Loucy (cell line): Measurements from ENCODE around the gene JAGN1.

Experiments
- H2AFZ ChIP-seq: fragments of 200-600 bp; sonication (generic); 2 replicates; pipeline ENCODE4 v1.6.0; 2016; ENCODE audit warnings: antibody characterized with exemption, mild to moderate bottlenecking, low read length, moderate library complexity
- H3F3A ChIP-seq: fragments of 200-600 bp; 2 replicates; pipeline ENCODE4 v1.6.0; 2016; ENCODE audit warnings: antibody characterized with exemption, low read depth, mild to moderate bottlenecking
- H3K27me3 ChIP-seq: fragments of 200-600 bp; sonication (generic); 2 replicates; pipeline ENCODE4 v1.6.1; 2014; ENCODE audit warnings: low read length, mild to moderate bottlenecking; ENCODE audit not compliant: insufficient read depth, poor library complexity, severe bottlenecking
- H3K36me3 ChIP-seq: fragments of 200-600 bp; sonication (generic); 2 replicates; pipeline ENCODE4 v1.6.1; 2016; ENCODE audit warnings: low read length; ENCODE audit not compliant: insufficient read depth
- H3K4me1 ChIP-seq: fragments of 200-600 bp; sonication (generic); 2 replicates; pipeline ENCODE4 v1.5.1; 2014; ENCODE audit warnings: low read length, mild to moderate bottlenecking; ENCODE audit not compliant: insufficient read depth, poor library complexity, severe bottlenecking
- H3K4me2 ChIP-seq: fragments of 200-600 bp; sonication (generic); 2 replicates; pipeline ENCODE4 v1.6.0; 2014; ENCODE audit warnings: antibody characterized with exemption, low read length, low read depth, mild to moderate bottlenecking; ENCODE audit not compliant: poor library complexity, severe bottlenecking
- H3K4me3 ChIP-seq: fragments of 200-600 bp; sonication (generic); 2 replicates; pipeline ENCODE4 v1.5.1; 2014; ENCODE audit warnings: low read length, mild to moderate bottlenecking, mixed read lengths; ENCODE audit not compliant: poor library complexity, severe bottlenecking
- H3K79me2 ChIP-seq: fragments of 200-600 bp; sonication (generic); 2 replicates; pipeline ENCODE4 v1.6.1; 2014; ENCODE audit warnings: low read length; ENCODE audit not compliant: insufficient read depth
- H3K9ac ChIP-seq: fragments of 200-600 bp; sonication (generic); 2 replicates; pipeline ENCODE4 v1.6.0; 2014; ENCODE audit warnings: mild to moderate bottlenecking, low read depth, low read length, moderate library complexity; ENCODE audit not compliant: poor library complexity, severe bottlenecking
- H3K9me2 ChIP-seq: fragments of 200-600 bp; sonication (generic); replicated peaks from 2 replicates; pipeline ENCODE4 v1.6.1; 2016; ENCODE audit warnings: low read depth, low read length, mixed read lengths
- H3K9me3 ChIP-seq: fragments of 200-600 bp; sonication (generic); 2 replicates; pipeline ENCODE4 v1.6.1; 2014; ENCODE audit warnings: mild to moderate bottlenecking, antibody characterized with exemption, low read length, low read depth; ENCODE audit not compliant: insufficient read depth
- H4K20me1 ChIP-seq: fragments of 200-600 bp; sonication (generic); 2 replicates; pipeline ENCODE4 v1.6.0; 2014; ENCODE audit warnings: antibody characterized with exemption, low read length, mild to moderate bottlenecking; ENCODE audit not compliant: insufficient read depth, poor library complexity, severe bottlenecking
- CTCF ChIP-seq: fragments of 200-600 bp; sonication (generic); conservative IDR thresholded peaks from 2 replicates; pipeline ENCODE4 v1.5.1; 2014; ENCODE audit warnings: mild to moderate bottlenecking, antibody characterized with exemption, low read length
- EZH2phosphoT487 ChIP-seq: fragments of 200-600 bp; IDR thresholded peaks from 2 replicates; pipeline ENCODE4 v1.6.1; 2018; ENCODE audit warnings: antibody characterized with exemption, mild to moderate bottlenecking, moderate library complexity, borderline replicate concordance

The JAGN1 gene

DNA sequence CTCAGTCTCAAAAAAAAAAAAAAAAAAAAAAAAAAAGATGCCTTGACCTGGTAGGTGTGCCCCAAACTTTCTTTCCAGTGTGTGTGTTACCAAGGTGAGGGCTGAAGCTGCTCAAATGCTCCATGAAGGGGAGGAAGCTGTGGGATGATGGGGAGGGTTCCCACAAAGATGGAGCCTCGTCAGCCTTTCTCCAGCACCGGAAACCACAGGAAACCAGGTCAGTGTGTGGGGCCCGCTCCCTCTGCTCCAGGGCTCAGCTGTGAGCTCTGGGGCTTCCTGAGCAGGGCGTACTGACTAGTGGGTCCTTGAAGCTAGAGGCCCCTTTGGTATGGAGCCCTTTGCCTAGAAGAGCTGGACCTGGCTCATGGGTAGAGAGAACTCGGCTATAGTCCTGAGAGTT is 11.6 kb downstream of the JAGN1 start:
- Histone ChIP-seq H3K4me1 (peaks cover 36% of the 10 kb centered on the region), H3K79me2 (peaks cover 29% of the 10 kb centered on the region), H3K36me3 (peaks cover 5% of the 10 kb centered on the region; the same call in 1 of the 2 replicates), H4K20me1 (no peaks in the 10 kb centered on the region), H3K4me2 (peak overlapping the region; percentile 85), H3K4me3 (peak overlapping the region; percentile 80), H3K27me3 (no peaks in the 10 kb centered on the region), H3K9me3 (no peaks in the 10 kb centered on the region), H3K9ac (peak overlapping the region; percentile 88), H3F3A (no peaks in the 10 kb centered on the region), H2AFZ (peak overlapping the region; percentile 74), H3K9me2 (no peaks in the 10 kb centered on the region)
- no peak for TF ChIP-seq EZH2phosphoT487
- no peak for TF ChIP-seq CTCF

- H3K9ac ChIP-seq, result peak within 1 kb of the TSS; percentile 88
- H3K4me1 ChIP-seq, result peaks cover 36% of the 10 kb centered on the region
- peaks cover 5% of the 10 kb centered on the region; the same call in 1 of the 2 replicates for H3K36me3 ChIP-seq
- H3K27me3 ChIP-seq, result no peaks in the 10 kb centered on the region
- no peaks in the 10 kb centered on the region for H4K20me1 ChIP-seq
- no peaks in the 10 kb centered on the region for H3F3A ChIP-seq
- H3K79me2 ChIP-seq, result peaks cover 29% of the 10 kb centered on the region
- peak within 1 kb of the TSS; percentile 74 for H2AFZ ChIP-seq
- TF ChIP-seq EZH2phosphoT487, result no peak
- no peak for TF ChIP-seq CTCF
- no peaks in the 10 kb centered on the region for H3K9me3 ChIP-seq
- H3K4me3 ChIP-seq, result peak within 1 kb of the TSS; percentile 80
- no peaks in the 10 kb centered on the region for H3K9me2 ChIP-seq
- peak within 1 kb of the TSS; percentile 85 for H3K4me2 ChIP-seq
Measured at GRCh38 chr3:9902372-9903237, 12.2 kb downstream of the JAGN1 start, which contains the start of gene IL17RE. IL17RE (plus strand) TSS chr3:9902848; CDS start chr3:9902933, 85 bp downstream.

GRCh38 chr3:9903238-9903624 is 12.8 kb downstream of the JAGN1 start:
- H3K27me3 ChIP-seq, result no peaks in the 10 kb centered on the region
- peaks cover 29% of the 10 kb centered on the region for H3K79me2 ChIP-seq
- no peaks in the 10 kb centered on the region for H4K20me1 ChIP-seq
- H3K9me3 ChIP-seq, result no peaks in the 10 kb centered on the region
- H3K4me1 ChIP-seq, result peaks cover 31% of the 10 kb centered on the region
- peak overlapping the region; percentile 85 for H3K4me2 ChIP-seq
- peaks cover 5% of the 10 kb centered on the region; the same call in 1 of the 2 replicates for H3K36me3 ChIP-seq
- H3F3A ChIP-seq, result no peaks in the 10 kb centered on the region
- TF ChIP-seq CTCF (no peak), EZH2phosphoT487 (no peak)
- H2AFZ ChIP-seq, result peak overlapping the region; percentile 74; the same call in 1 of the 2 replicates
- H3K9ac ChIP-seq, result peak overlapping the region; percentile 88
- H3K9me2 ChIP-seq, result no peaks in the 10 kb centered on the region
- peak overlapping the region; percentile 80 for H3K4me3 ChIP-seq
